Activated CD4-positive, alpha-beta memory T cell treated with anti-CD3 and anti-CD28 coated beads, Interleukin-2, amount 10 ng/mL, durations not matched to agents 7 days and 5 days (primary cell): ENCODE results near the gene BTBD2. TPM values are rescaled to one million over a fixed set of nuclear protein-coding genes. Genes with fewer than 3 reads are reported as not detected.

ENCODE experiments used
- CTCF ChIA-PET: fragments of 350-600 bp; sonication (Branson Sonifier 250); formaldehyde crosslinking; loops from one replicate; lab custom pipeline; 2021; ENCODE audit warnings: antibody characterized with exemption, inconsistent platforms; lab: Charles Lee
- POLR2A ChIA-PET: fragments of 350-600 bp; sonication (Branson Sonifier 250); formaldehyde crosslinking; loops from one replicate; lab custom pipeline; 2021; ENCODE audit warnings: antibody characterized with exemption; lab: Charles Lee
- DNase-seq: peaks from one replicate; pipeline ENCODE4 v3.0.0-alpha.2; 2020
- H3K27ac Mint-ChIP-seq: one replicate; pipeline ENCODE4 v1.8.0; 2021; ENCODE audit warnings: mild to moderate bottlenecking, mixed read lengths
- H3K27me3 Mint-ChIP-seq: one replicate; pipeline ENCODE4 v1.8.0; 2021; ENCODE audit warnings: mixed read lengths
- H3K36me3 Mint-ChIP-seq: one replicate; pipeline ENCODE4 v1.8.0; 2021; ENCODE audit warnings: low read depth, mixed read lengths
- H3K4me1 Mint-ChIP-seq: one replicate; pipeline ENCODE4 v1.8.0; 2021; ENCODE audit warnings: mixed read lengths
- H3K4me3 Mint-ChIP-seq: one replicate; pipeline ENCODE4 v1.8.0; 2021; ENCODE audit warnings: mild to moderate bottlenecking, mixed read lengths
- H3K9me3 Mint-ChIP-seq: one replicate; pipeline ENCODE4 v1.8.0; 2021; ENCODE audit warnings: mixed read lengths
- total RNA-seq, 2 experiments: library from RNA; stranded (reverse); gene quantifications; one replicate each; pipeline ENCODE4 v1.2.3, GENCODE V29; 2021

Gene BTBD2
- total RNA-seq, 2 experiments from 2014 or later: 55.4 to 57.1 TPM

GRCh38 chr19:1952635-1953034, 62.9 kb downstream of the BTBD2 start:
- Mint-ChIP-seq H3K27me3 (no peaks in the 10 kb centered on the region), H3K27ac (no peak overlapping the region), H3K36me3 (peaks cover 25% of the 10 kb centered on the region), H3K9me3 (no peaks in the 10 kb centered on the region), H3K4me3 (no peak overlapping the region), H3K4me1 (peaks cover 25% of the 10 kb centered on the region)
- CTCF ChIA-PET: no interaction called here
- no peak for DNase-seq
- POLR2A ChIA-PET: no interaction called here

- ChIA-PET POLR2A (interaction anchor here (0.5 kb wide), 1 partner anchor 466 kb away, joined by 3 read pairs; no protein-coding TSS in a partner anchor), CTCF (no interaction called here)
- peaks cover 31% of the 10 kb centered on the region for H3K36me3 Mint-ChIP-seq
Observed at GRCh38 chr19:1950640-1951039, 64.9 kb downstream of the BTBD2 start.

DNA sequence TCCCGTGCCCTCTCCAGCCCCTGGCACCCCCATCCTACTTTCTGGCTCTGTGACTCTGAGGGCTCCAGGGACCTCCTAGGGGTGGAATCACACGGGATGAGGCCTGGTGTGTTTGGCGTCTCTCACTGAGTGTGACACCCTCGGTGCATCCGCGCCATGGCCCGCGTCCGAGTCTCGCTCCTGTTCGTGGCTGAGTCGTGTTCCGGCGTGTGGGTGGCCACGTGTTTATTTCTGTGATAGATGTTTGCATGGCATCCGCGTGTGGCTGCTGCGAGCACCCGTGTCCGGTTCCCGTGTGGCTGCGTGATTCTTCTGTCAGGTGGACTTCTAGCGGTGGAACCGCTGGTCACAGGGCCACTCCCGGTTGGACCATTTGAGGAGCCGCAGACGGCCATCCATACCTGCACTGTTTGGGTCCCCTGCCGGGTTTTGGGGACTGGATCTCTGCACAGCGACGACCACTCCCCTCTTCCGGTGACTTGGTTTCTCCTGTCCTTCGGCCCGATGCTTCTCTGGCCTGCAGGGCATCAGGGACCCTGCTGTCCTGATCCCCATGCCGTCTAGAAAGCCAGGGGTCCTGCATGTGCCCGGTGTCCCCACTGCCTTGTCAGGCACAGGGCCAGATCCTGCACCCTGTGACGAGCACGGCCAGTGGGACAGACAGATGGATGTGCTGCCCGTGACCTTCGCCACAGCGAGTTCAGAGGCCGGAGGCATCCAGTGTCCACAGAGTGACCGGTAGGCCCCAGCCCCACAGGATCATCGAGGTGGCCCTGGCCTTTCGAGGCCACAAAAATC, 66.0 kb downstream of the BTBD2 start:
- H3K27ac Mint-ChIP-seq: no peak overlapping the region
- CTCF ChIA-PET: no interaction called here
- no peak overlapping the region for H3K4me3 Mint-ChIP-seq

More at GRCh38 chr19:1950640-1951039, 64.9 kb downstream of the BTBD2 start:
- no peaks in the 10 kb centered on the region for H3K9me3 Mint-ChIP-seq
- no peaks in the 10 kb centered on the region for H3K27me3 Mint-ChIP-seq
- no peak overlapping the region for H3K27ac Mint-ChIP-seq
- no peak for DNase-seq
- H3K4me3 Mint-ChIP-seq: no peak overlapping the region
- H3K4me1 Mint-ChIP-seq: peaks cover 30% of the 10 kb centered on the region

DNA sequence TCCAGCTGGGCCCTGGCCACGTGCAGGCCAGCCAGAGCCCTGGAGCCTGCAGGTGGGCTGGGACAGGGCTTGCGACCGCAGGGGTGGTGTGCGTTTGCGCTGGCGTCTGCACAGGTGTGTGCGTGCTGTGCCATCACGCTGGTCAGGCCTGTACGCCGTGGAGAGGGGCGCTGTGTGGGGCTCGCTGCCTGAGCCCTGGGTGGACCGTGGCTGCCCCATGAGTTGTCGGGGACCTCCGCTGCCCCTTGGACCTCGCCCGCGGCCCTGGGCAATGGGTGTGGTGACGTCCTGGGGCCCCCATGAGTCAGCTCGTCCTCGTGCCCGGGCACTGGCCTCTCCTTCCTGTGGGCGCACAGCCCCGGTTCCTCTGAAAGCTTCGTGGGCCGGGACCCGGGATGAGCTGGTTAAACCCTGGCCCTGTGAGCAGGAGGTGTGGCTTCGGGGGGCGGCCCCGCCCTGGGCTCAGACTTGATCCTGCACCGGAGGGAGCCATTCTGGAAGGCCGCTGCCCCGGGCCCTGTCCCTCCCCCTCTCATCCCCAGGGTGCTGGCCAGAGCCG, 67.8 kb downstream of the BTBD2 start:
- DNase-seq: no peak
- ChIA-PET POLR2A (no interaction called here), CTCF (interaction anchor here (0.6 kb wide), 1 partner anchor 637 kb away, joined by 3 read pairs; no protein-coding TSS in a partner anchor)
- H3K4me3 Mint-ChIP-seq: no peak overlapping the region
- H3K27me3 Mint-ChIP-seq: no peaks in the 10 kb centered on the region
- H3K27ac Mint-ChIP-seq: no peak overlapping the region
- no peaks in the 10 kb centered on the region for H3K9me3 Mint-ChIP-seq
- H3K4me1 Mint-ChIP-seq: peaks cover 50% of the 10 kb centered on the region
- H3K36me3 Mint-ChIP-seq: peaks cover 32% of the 10 kb centered on the region

More for the DNA sequence above, 66.0 kb downstream of the BTBD2 start:
- no peak for DNase-seq
- POLR2A ChIA-PET: no interaction called here
- H3K4me1 Mint-ChIP-seq: peaks cover 34% of the 10 kb centered on the region
- no peaks in the 10 kb centered on the region for H3K9me3 Mint-ChIP-seq
- no peaks in the 10 kb centered on the region for H3K27me3 Mint-ChIP-seq
- H3K36me3 Mint-ChIP-seq: peaks cover 31% of the 10 kb centered on the region

DNA sequence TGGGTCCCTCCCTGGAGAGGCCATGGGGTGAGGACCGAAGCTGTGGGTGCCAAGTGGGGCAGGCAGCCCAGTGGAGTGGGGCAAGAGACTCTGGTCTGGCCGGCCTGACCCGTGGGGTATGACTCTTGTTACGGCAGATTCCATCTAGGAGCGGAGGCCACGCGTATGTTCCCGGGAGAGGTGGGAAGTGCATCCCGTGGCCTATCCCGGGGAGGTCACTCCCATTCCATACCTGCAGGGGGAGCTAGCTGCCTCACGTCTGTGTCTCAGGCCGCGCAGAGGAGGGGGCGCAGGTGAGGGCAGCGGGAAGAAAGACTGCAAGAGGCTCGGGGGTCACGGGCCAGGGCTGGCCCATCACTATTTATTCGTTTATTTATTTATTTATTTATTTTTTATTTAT, 69.6 kb downstream of the BTBD2 start:
- Mint-ChIP-seq H3K27me3 (no peaks in the 10 kb centered on the region), H3K36me3 (peaks cover 34% of the 10 kb centered on the region), H3K4me1 (peaks cover 43% of the 10 kb centered on the region), H3K4me3 (no peak overlapping the region), H3K9me3 (no peaks in the 10 kb centered on the region), H3K27ac (no peak overlapping the region)
- POLR2A ChIA-PET: interaction anchor here (0.9 kb wide), 1 partner anchor 19 kb away, joined by 6 read pairs; no protein-coding TSS in a partner anchor
- peak; percentile 39 for DNase-seq
- CTCF ChIA-PET: interaction anchor here (0.9 to 1.7 kb wide), 9 partner anchors 9 to 148 kb away, joined by 3 to 7 read pairs (median 3); no protein-coding TSS in a partner anchor

DNA sequence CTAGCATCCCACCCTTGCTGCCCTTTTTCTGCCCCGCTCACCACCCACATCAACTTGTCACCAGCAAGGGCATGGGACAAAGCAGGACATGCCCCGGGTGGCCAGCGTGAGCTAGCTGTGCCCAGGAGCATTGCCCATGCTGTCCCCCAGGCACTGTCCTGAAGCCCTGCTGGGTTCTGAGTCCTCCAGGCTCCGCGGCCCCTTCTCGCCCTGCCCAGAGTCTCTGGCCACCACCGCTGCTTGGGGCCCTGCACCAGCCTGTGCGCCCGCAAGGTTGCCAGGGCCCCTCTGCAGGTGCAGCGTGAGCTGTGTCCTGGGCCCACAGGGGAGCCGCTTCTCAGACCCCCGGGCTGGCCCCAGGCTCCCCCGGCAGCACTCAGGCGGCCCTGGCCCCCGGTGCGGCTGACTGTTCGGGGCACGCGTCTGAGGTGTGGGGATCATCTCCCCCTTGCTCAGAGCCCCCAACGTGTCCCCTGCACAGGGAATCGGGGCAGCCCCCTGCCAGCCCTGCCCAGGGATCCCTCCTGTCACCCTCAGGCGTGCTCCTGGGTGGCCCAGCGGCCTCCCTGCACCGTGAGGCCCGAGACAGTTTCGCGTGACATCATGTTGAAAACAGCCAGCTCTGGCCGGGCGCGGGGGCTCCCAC, 70.5 kb downstream of the BTBD2 start:
- POLR2A ChIA-PET: interaction anchor here (0.9 kb wide), 1 partner anchor 18 kb away, joined by 6 read pairs; no protein-coding TSS in a partner anchor
- CTCF ChIA-PET: interaction anchor here (0.7 to 1.7 kb wide), 7 partner anchors 8 to 149 kb away, joined by 3 to 7 read pairs (median 3); no protein-coding TSS in a partner anchor
- no peaks in the 10 kb centered on the region for H3K9me3 Mint-ChIP-seq
- no peak for DNase-seq
- H3K36me3 Mint-ChIP-seq: peaks cover 33% of the 10 kb centered on the region
- peak overlapping the region; percentile 40 for H3K27ac Mint-ChIP-seq
- H3K27me3 Mint-ChIP-seq: no peaks in the 10 kb centered on the region
- peaks cover 39% of the 10 kb centered on the region for H3K4me1 Mint-ChIP-seq
- H3K4me3 Mint-ChIP-seq: no peak overlapping the region

- Mint-ChIP-seq H3K27ac (peak overlapping the region; percentile 31), H3K27me3 (no peaks in the 10 kb centered on the region), H3K4me3 (peak overlapping the region; percentile 95), H3K9me3 (no peaks in the 10 kb centered on the region), H3K36me3 (peaks cover 32% of the 10 kb centered on the region), H3K4me1 (peaks cover 42% of the 10 kb centered on the region)
- POLR2A ChIA-PET: interaction anchor here (1.0 kb wide), 1 partner anchor 107 kb away, joined by 3 read pairs; no protein-coding TSS in a partner anchor
- CTCF ChIA-PET: interaction anchor here (1.6 to 1.7 kb wide), 2 partner anchors 125 to 150 kb away, joined by 3 to 5 read pairs; no protein-coding TSS in a partner anchor
- no peak for DNase-seq
Observed at GRCh38 chr19:1944088-1944915, 71.2 kb downstream of the BTBD2 start.

- Mint-ChIP-seq H3K36me3 (peaks cover 25% of the 10 kb centered on the region), H3K27me3 (no peaks in the 10 kb centered on the region), H3K27ac (peak overlapping the region; percentile 92), H3K9me3 (no peaks in the 10 kb centered on the region), H3K4me1 (peaks cover 40% of the 10 kb centered on the region), H3K4me3 (peak overlapping the region; percentile 95)
- ChIA-PET POLR2A (interaction anchor here (1.0 kb wide), 1 partner anchor 108 kb away, joined by 3 read pairs; no protein-coding TSS in a partner anchor), CTCF (interaction anchor here (1.1 to 1.7 kb wide), 2 partner anchors 126 to 152 kb away, joined by 3 to 5 read pairs; no protein-coding TSS in a partner anchor)
- DNase-seq: no peak
Observed at GRCh38 chr19:1943661-1944087, 71.8 kb downstream of the BTBD2 start.

- peak overlapping the region; percentile 95 for H3K4me3 Mint-ChIP-seq
- ChIA-PET POLR2A (interaction anchor here (0.9 to 2.1 kb wide), 12 partner anchors 10 to 385 kb away, joined by 3 to 7 read pairs (median 4); no protein-coding TSS in a partner anchor), CTCF (interaction anchor here (0.8 to 1.7 kb wide), 6 partner anchors 13 to 152 kb away, joined by 3 to 8 read pairs (median 3); no protein-coding TSS in a partner anchor)
- H3K27ac Mint-ChIP-seq: peak overlapping the region; percentile 92
- DNase-seq: no peak
- H3K9me3 Mint-ChIP-seq: no peaks in the 10 kb centered on the region
- H3K27me3 Mint-ChIP-seq: no peaks in the 10 kb centered on the region
- H3K4me1 Mint-ChIP-seq: peaks cover 39% of the 10 kb centered on the region
- peaks cover 25% of the 10 kb centered on the region for H3K36me3 Mint-ChIP-seq
Observed at GRCh38 chr19:1942934-1943555, 72.5 kb downstream of the BTBD2 start.

DNA sequence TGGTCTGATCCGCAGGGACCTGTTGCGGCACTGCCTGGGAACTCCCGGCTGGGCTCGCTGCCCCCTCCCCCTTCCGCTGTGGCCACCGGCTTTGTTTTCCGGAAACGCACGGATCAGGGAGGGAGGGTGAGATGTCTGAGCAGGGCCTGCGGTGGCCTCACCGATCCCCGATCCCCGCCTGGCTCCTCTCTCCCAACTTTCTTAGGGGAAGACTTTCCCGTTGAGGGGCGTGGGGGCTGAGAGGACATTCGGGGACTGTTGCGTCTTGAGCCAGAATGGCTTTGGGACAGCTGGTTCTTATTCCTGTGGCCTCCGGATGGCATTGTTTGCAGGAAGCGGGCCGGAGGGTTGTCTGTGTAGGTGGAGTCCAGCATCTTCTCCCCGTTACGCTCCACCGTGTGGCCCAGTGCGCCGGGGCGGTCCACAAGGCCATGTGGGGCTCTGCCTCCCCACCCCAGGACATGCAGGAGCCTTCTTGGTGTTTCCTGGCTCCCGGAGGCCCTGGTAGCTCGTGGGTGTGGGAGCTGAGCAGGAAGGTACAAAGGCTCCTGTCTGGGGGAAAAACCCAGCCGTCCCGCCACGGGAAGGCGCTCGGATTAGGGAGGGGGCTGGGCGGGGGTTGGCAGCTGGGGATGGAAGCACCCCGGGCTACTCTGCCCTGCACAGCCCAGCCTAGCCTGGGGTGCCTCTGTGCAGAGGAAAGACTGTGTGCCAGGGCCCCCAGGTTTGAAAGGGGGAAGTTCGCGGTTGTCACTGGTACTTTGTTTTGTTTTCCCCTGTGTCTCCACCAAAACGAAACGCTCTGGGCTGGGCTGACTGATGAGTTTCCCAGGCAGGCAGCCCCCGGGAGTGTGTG, 73.2 kb downstream of the BTBD2 start:
- peaks cover 45% of the 10 kb centered on the region for H3K4me1 Mint-ChIP-seq
- H3K27me3 Mint-ChIP-seq: no peaks in the 10 kb centered on the region
- H3K9me3 Mint-ChIP-seq: no peaks in the 10 kb centered on the region
- ChIA-PET CTCF (interaction anchor here (0.8 to 1.7 kb wide), 6 partner anchors 12 to 153 kb away, joined by 3 to 8 read pairs (median 3); no protein-coding TSS in a partner anchor), POLR2A (interaction anchor here (0.9 to 2.1 kb wide), 13 partner anchors 9 to 385 kb away, joined by 3 to 7 read pairs (median 4); no protein-coding TSS in a partner anchor)
- H3K36me3 Mint-ChIP-seq: peaks cover 24% of the 10 kb centered on the region
- H3K27ac Mint-ChIP-seq: peak overlapping the region; percentile 92
- H3K4me3 Mint-ChIP-seq: peak overlapping the region; percentile 95
- DNase-seq: peak; percentile 85
